Memory B cell (primary cell): ENCODE results near the gene C9orf78.

Experiments used
- ATAC-seq: fragments of 150-1000 bp; cut with Tn5 transposase; 2 replicates; pipeline ENCODE4 v1.10.0; 2021; ENCODE audit warnings: low read depth, mild to moderate bottlenecking, moderate library complexity
- DNase-seq, 2 donors: peaks; one replicate each; pipeline ENCODE4 v3.0.0; 2022; ENCODE audit warnings: low spot score in 2 of 2
- H3K27ac Mint-ChIP-seq: one replicate; pipeline ENCODE4 v1.8.0; 2022; ENCODE audit warnings: mild to moderate bottlenecking, moderate library complexity, mixed read lengths
- H3K27me3 Mint-ChIP-seq: one replicate; pipeline ENCODE4 v1.8.0; 2022; ENCODE audit warnings: mixed read lengths
- H3K36me3 Mint-ChIP-seq: one replicate; pipeline ENCODE4 v1.8.0; 2022; ENCODE audit warnings: mild to moderate bottlenecking, mixed read lengths
- H3K4me1 Mint-ChIP-seq: one replicate; pipeline ENCODE4 v1.8.0; 2022; ENCODE audit warnings: mixed read lengths
- H3K4me3 Mint-ChIP-seq: one replicate; pipeline ENCODE4 v1.8.0; 2022; ENCODE audit warnings: mild to moderate bottlenecking, moderate library complexity, mixed read lengths
- H3K9me3 Mint-ChIP-seq: one replicate; pipeline ENCODE4 v1.8.0; 2022; ENCODE audit warnings: mixed read lengths

The C9orf78 gene

GRCh38 chr9:129816501-129817435 is 18.3 kb downstream of the C9orf78 start:
- no peak overlapping the region for H3K4me3 Mint-ChIP-seq
- no peaks in the 10 kb centered on the region for H3K9me3 Mint-ChIP-seq
- DNase-seq, result no peak
- H3K27me3 Mint-ChIP-seq, result no peaks in the 10 kb centered on the region
- H3K36me3 Mint-ChIP-seq, result peaks cover 19% of the 10 kb centered on the region
- H3K4me1 Mint-ChIP-seq, result peaks cover 14% of the 10 kb centered on the region
- H3K27ac Mint-ChIP-seq, result no peak overlapping the region
- ATAC-seq, result no peak

GRCh38 chr9:129815278-129815677 is 19.8 kb downstream of the C9orf78 start:
- no peak overlapping the region for H3K27ac Mint-ChIP-seq
- ATAC-seq, result no peak
- H3K36me3 Mint-ChIP-seq, result peaks cover 21% of the 10 kb centered on the region
- DNase-seq, result no peak
- peaks cover 14% of the 10 kb centered on the region for H3K4me1 Mint-ChIP-seq
- no peaks in the 10 kb centered on the region for H3K9me3 Mint-ChIP-seq
- no peaks in the 10 kb centered on the region for H3K27me3 Mint-ChIP-seq
- H3K4me3 Mint-ChIP-seq, result no peak overlapping the region

- Mint-ChIP-seq H3K4me1 (peaks cover 14% of the 10 kb centered on the region), H3K27me3 (no peaks in the 10 kb centered on the region), H3K27ac (no peak overlapping the region), H3K9me3 (no peaks in the 10 kb centered on the region), H3K4me3 (no peak overlapping the region), H3K36me3 (peaks cover 21% of the 10 kb centered on the region)
- no peak for ATAC-seq
- DNase-seq, result no peak
Measured at GRCh38 chr9:129814432-129815223, 20.4 kb downstream of the C9orf78 start.

GRCh38 chr9:129813661-129814060 is 21.4 kb downstream of the C9orf78 start:
- Mint-ChIP-seq H3K36me3 (peaks cover 20% of the 10 kb centered on the region), H3K4me1 (peaks cover 13% of the 10 kb centered on the region), H3K27ac (no peak overlapping the region), H3K9me3 (no peaks in the 10 kb centered on the region), H3K4me3 (no peak overlapping the region), H3K27me3 (no peaks in the 10 kb centered on the region)
- ATAC-seq (no peak), DNase-seq (no peak)

GRCh38 chr9:129812385-129812784 is 22.7 kb downstream of the C9orf78 start:
- Mint-ChIP-seq H3K4me1 (peaks cover 13% of the 10 kb centered on the region), H3K27me3 (no peaks in the 10 kb centered on the region), H3K27ac (no peak overlapping the region), H3K4me3 (no peak overlapping the region), H3K36me3 (peaks cover 20% of the 10 kb centered on the region), H3K9me3 (no peaks in the 10 kb centered on the region)
- DNase-seq, result no peak
- no peak for ATAC-seq

- Mint-ChIP-seq H3K36me3 (peaks cover 20% of the 10 kb centered on the region), H3K4me3 (no peak overlapping the region), H3K9me3 (no peaks in the 10 kb centered on the region), H3K27me3 (no peaks in the 10 kb centered on the region), H3K4me1 (peaks cover 13% of the 10 kb centered on the region), H3K27ac (no peak overlapping the region)
- ATAC-seq, result peak; percentile 46
- DNase-seq, result no peak
Measured at GRCh38 chr9:129811967-129812363, 23.1 kb downstream of the C9orf78 start.

GRCh38 chr9:129810788-129811187 is 24.3 kb downstream of the C9orf78 start:
- ATAC-seq, result no peak
- H3K36me3 Mint-ChIP-seq, result peaks cover 13% of the 10 kb centered on the region
- H3K4me3 Mint-ChIP-seq, result no peak overlapping the region
- peaks cover 14% of the 10 kb centered on the region for H3K4me1 Mint-ChIP-seq
- no peaks in the 10 kb centered on the region for H3K9me3 Mint-ChIP-seq
- no peak for DNase-seq
- H3K27ac Mint-ChIP-seq, result no peak overlapping the region
- H3K27me3 Mint-ChIP-seq, result no peaks in the 10 kb centered on the region

GRCh38 chr9:129810116-129810515 is 25.0 kb downstream of the C9orf78 start:
- no peak overlapping the region for H3K27ac Mint-ChIP-seq
- H3K36me3 Mint-ChIP-seq, result peaks cover 12% of the 10 kb centered on the region
- H3K4me1 Mint-ChIP-seq, result peaks cover 14% of the 10 kb centered on the region
- no peaks in the 10 kb centered on the region for H3K27me3 Mint-ChIP-seq
- no peak overlapping the region for H3K4me3 Mint-ChIP-seq
- no peaks in the 10 kb centered on the region for H3K9me3 Mint-ChIP-seq
- no peak for DNase-seq
- ATAC-seq, result no peak

GRCh38 chr9:129809346-129809745 is 25.7 kb downstream of the C9orf78 start:
- H3K27ac Mint-ChIP-seq, result no peak overlapping the region
- no peaks in the 10 kb centered on the region for H3K27me3 Mint-ChIP-seq
- H3K4me3 Mint-ChIP-seq, result no peak overlapping the region
- H3K36me3 Mint-ChIP-seq, result peaks cover 8% of the 10 kb centered on the region
- DNase-seq (no peak), ATAC-seq (no peak)
- H3K9me3 Mint-ChIP-seq, result no peaks in the 10 kb centered on the region
- peaks cover 12% of the 10 kb centered on the region for H3K4me1 Mint-ChIP-seq

- no peak for ATAC-seq
- Mint-ChIP-seq H3K27ac (no peak overlapping the region), H3K9me3 (no peaks in the 10 kb centered on the region), H3K27me3 (no peaks in the 10 kb centered on the region), H3K4me1 (peaks cover 8% of the 10 kb centered on the region), H3K36me3 (peaks cover 5% of the 10 kb centered on the region), H3K4me3 (no peak overlapping the region)
- no peak for DNase-seq
Measured at GRCh38 chr9:129806061-129806460, 29.0 kb downstream of the C9orf78 start.

GRCh38 chr9:129803676-129804060 is 31.4 kb downstream of the C9orf78 start:
- Mint-ChIP-seq H3K27me3 (no peaks in the 10 kb centered on the region), H3K9me3 (no peaks in the 10 kb centered on the region), H3K4me1 (peaks cover 5% of the 10 kb centered on the region), H3K4me3 (peak overlapping the region; percentile 96), H3K27ac (no peak overlapping the region), H3K36me3 (no peaks in the 10 kb centered on the region)
- ATAC-seq, result no peak
- DNase-seq, result no peak

GRCh38 chr9:129802833-129803675 is 32.0 kb downstream of the C9orf78 start, which contains the start of gene TOR1B:
TOR1B (plus strand) TSS chr9:129803184; CDS start chr9:129803213, 29 bp downstream.
- ATAC-seq (peak; percentile 95), DNase-seq (peak; percentile 95 to 99)
- H3K9me3 Mint-ChIP-seq, result no peaks in the 10 kb centered on the region
- H3K36me3 Mint-ChIP-seq, result no peaks in the 10 kb centered on the region
- H3K27ac Mint-ChIP-seq, result peak within 1 kb of the TSS; percentile 75
- H3K4me3 Mint-ChIP-seq, result peak within 1 kb of the TSS; percentile 96
- H3K27me3 Mint-ChIP-seq, result no peaks in the 10 kb centered on the region
- peaks cover 5% of the 10 kb centered on the region for H3K4me1 Mint-ChIP-seq

- Mint-ChIP-seq H3K27ac (no peak overlapping the region), H3K4me1 (peaks cover 5% of the 10 kb centered on the region), H3K9me3 (no peaks in the 10 kb centered on the region), H3K36me3 (no peaks in the 10 kb centered on the region), H3K27me3 (no peaks in the 10 kb centered on the region), H3K4me3 (peak overlapping the region; percentile 66)
- ATAC-seq (no peak), DNase-seq (no peak)
Measured at GRCh38 chr9:129801504-129801903, 33.6 kb downstream of the C9orf78 start.
